Activated naive CD4-positive, alpha-beta T cell treated with anti-CD3 and anti-CD28 coated beads, Interleukin-2, amount 10 ng/mL, durations not matched to agents 7 days and 5 days (primary cell): ENCODE data around the gene CPXM2.

Experiments
- CTCF ChIA-PET: fragments of 350-600 bp; sonication (Branson Sonifier 250); formaldehyde crosslinking; loops from one replicate; lab custom pipeline; 2021; ENCODE audit warnings: antibody characterized with exemption; lab: Charles Lee
- DNase-seq: peaks from one replicate; pipeline ENCODE4 v3.0.0-alpha.2; 2020
- H3K27ac Mint-ChIP-seq: one replicate; pipeline ENCODE4 v1.8.0; 2021; ENCODE audit warnings: mild to moderate bottlenecking, moderate library complexity, mixed read lengths
- H3K27me3 Mint-ChIP-seq: one replicate; pipeline ENCODE4 v1.8.0; 2021; ENCODE audit warnings: mild to moderate bottlenecking, mixed read lengths
- H3K36me3 Mint-ChIP-seq: one replicate; pipeline ENCODE4 v1.8.0; 2021; ENCODE audit warnings: mixed read lengths
- H3K4me1 Mint-ChIP-seq: one replicate; pipeline ENCODE4 v1.8.0; 2021; ENCODE audit warnings: mixed read lengths
- H3K4me3 Mint-ChIP-seq: one replicate; pipeline ENCODE4 v1.8.0; 2021; ENCODE audit warnings: mild to moderate bottlenecking, moderate library complexity, mixed read lengths
- H3K9me3 Mint-ChIP-seq: one replicate; pipeline ENCODE4 v1.8.0; 2021; ENCODE audit warnings: mixed read lengths

The CPXM2 gene

DNA sequence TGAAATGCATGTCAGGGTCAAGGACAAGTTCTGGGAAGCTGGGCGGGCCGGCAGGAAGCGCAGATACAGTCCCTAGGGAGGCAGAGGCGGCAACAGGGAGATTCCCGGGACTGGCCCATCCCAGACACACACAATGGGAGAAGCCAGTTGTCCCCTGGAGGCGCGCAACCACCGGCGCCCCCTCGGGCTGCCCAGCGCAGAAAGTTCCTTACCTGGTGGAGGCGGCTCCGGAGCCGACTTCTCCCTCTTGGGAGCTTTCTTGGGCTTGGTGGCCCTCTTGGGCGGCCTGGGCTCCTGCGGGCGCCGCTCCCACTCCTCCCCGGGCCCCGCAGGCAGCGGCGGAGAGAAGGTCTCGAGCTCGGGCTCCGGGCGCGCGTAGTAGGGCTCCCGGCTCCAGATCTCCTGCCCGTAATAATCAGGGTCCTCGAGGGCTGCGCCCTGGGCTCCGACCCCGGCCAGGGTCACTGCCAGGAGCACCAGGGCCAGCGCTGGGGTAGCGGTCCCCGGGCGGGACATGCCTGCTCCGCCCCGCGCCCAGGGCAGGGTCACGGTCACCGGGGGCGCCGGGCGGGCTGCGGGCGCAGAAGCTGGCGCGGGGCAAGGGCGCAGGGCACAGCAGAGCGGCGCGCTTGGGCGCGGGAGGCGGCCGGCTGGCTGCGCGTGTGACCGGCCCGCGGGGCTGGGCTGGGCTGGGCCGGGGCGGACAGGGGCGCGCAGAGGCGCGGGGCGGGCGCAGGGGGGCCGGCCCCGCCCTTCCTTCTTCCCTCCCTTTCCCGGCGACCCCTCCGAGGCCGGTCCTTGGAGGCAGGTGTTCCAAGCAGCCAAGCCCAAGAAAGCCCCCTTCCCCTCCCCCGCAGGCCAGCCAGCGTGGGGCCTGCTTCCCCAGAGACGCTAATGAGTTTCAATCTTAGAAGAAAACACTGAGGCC, at the start of gene CPXM2:
TSS of gene CPXM2 (minus strand) at position 664 of the 928 bp plus-strand sequence. CDS start at position 516, 148 bp downstream.
- DNase-seq = no peak
- H3K27me3 Mint-ChIP-seq = peaks cover 30% of the 10 kb centered on the region
- H3K4me3 Mint-ChIP-seq = no peak within 1 kb of the TSS
- H3K9me3 Mint-ChIP-seq = no peaks in the 10 kb centered on the region
- no peak within 1 kb of the TSS for H3K27ac Mint-ChIP-seq
- CTCF ChIA-PET = no interaction called here
- H3K36me3 Mint-ChIP-seq = no peaks in the 10 kb centered on the region
- H3K4me1 Mint-ChIP-seq = no peaks in the 10 kb centered on the region

DNA sequence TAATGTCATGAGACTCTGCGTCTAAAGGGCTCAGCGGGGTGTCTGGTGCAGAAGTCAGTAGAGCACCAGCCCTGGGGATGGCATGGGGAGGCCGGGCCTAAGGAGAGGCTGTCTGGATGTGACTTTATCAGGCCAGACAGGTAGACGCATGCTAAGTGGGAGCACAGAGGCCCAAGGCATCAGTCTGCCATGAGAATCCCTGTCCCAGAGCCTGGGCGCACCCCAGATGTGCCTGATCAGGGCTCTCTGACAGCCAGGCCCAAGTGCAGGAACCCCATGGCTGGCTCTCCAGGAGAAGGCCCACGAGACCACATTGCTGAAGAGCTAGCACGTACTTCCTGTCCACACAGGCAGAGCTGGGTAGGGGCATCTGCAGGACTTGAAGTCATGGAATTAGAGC, 48.0 kb upstream of the CPXM2 start:
- peaks cover 5% of the 10 kb centered on the region for H3K9me3 Mint-ChIP-seq
- H3K4me3 Mint-ChIP-seq = no peak overlapping the region
- no peak overlapping the region for H3K27ac Mint-ChIP-seq
- H3K36me3 Mint-ChIP-seq = no peaks in the 10 kb centered on the region
- no peak for DNase-seq
- no peaks in the 10 kb centered on the region for H3K27me3 Mint-ChIP-seq
- CTCF ChIA-PET = no interaction called here
- H3K4me1 Mint-ChIP-seq = peaks cover 4% of the 10 kb centered on the region

DNA sequence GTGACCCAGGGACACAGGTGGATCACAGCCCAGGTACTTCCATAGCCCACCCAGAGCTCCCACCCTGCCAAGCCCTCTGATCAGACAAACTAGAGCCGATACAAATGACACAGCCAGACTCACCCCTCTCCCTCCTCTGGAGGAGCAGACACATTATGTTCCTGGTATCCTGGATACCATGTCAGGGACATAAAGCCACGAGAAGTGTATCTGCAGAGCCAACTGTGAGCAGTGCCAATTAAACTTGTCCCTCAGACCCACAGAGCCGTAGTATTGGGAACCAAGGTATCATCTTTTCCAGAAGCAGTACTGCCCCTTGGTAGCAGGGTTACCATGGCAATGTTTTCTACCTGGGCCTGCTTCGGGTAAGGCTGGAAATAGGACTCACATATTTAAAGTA, 47.3 kb upstream of the CPXM2 start:
- Mint-ChIP-seq H3K27ac (no peak overlapping the region), H3K4me1 (peaks cover 4% of the 10 kb centered on the region), H3K36me3 (no peaks in the 10 kb centered on the region), H3K4me3 (no peak overlapping the region), H3K9me3 (peaks cover 7% of the 10 kb centered on the region), H3K27me3 (no peaks in the 10 kb centered on the region)
- CTCF ChIA-PET = no interaction called here
- no peak for DNase-seq

DNA sequence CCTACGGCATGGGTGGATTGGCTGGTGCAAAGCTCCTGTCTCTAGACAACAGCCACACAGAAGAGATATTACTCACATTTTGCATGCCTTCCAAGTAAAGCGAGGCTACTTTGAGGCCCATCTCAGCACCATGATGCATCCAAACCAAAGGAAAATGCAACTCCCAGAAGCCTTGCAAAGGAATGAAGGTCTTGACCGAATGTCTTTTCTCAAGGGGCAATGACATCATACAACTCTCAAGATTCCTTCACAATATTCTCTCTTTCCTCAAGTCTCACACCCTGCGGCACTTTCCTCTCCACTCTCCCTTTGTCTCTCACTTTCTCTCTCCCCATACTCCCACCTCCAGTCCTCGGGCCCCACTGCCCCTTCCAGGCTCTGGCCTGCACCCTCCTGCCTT, 44.8 kb upstream of the CPXM2 start:
- H3K4me3 Mint-ChIP-seq = no peak overlapping the region
- H3K9me3 Mint-ChIP-seq = peaks cover 12% of the 10 kb centered on the region
- no peaks in the 10 kb centered on the region for H3K27me3 Mint-ChIP-seq
- no peak for DNase-seq
- H3K27ac Mint-ChIP-seq = no peak overlapping the region
- H3K4me1 Mint-ChIP-seq = peaks cover 4% of the 10 kb centered on the region
- CTCF ChIA-PET = no interaction called here
- H3K36me3 Mint-ChIP-seq = no peaks in the 10 kb centered on the region

DNA sequence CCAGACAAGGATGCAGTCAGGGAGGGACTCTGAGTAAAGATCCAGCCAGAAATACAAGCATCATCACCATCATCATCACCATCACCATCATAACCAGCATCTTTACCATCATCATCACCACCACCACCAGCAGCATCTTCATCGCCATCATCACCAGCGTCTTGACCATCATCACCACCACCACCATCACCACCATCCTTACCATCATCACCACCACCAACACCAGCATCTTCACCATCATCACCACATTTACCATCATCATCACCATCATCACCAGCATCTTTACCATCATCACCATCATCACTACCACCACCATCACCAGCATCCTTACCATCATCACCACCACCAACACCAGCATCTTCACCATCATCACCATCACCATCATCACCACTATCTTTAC, 44.1 kb upstream of the CPXM2 start:
- Mint-ChIP-seq H3K4me3 (no peak overlapping the region), H3K4me1 (peaks cover 4% of the 10 kb centered on the region), H3K36me3 (no peaks in the 10 kb centered on the region), H3K27ac (no peak overlapping the region), H3K9me3 (peaks cover 19% of the 10 kb centered on the region), H3K27me3 (no peaks in the 10 kb centered on the region)
- no peak for DNase-seq
- CTCF ChIA-PET = no interaction called here

DNA sequence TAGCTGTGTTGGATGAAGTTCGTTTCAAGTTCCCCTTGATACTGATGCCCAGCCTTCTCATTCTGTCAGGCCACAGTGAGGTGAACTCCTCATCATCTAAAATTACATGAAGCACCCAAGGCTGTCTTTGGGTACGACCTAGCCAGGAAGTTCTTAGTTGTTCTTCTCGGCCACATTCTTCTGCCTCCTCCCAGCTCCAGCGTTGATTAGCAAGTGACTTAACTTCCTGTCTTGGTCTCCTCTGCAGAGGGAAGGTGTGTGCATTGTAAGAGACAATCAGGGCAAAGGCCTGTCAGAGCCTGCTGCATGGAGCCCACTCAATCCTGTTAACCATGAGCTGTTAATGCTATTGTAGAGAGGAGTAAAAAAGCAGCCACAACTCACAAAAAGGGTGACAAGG, 43.2 kb upstream of the CPXM2 start:
- H3K36me3 Mint-ChIP-seq = no peaks in the 10 kb centered on the region
- H3K27me3 Mint-ChIP-seq = no peaks in the 10 kb centered on the region
- DNase-seq = no peak
- CTCF ChIA-PET = interaction anchor here (0.6 kb wide), 1 partner anchor 11 kb away, joined by 3 read pairs; no protein-coding TSS in a partner anchor
- peaks cover 4% of the 10 kb centered on the region for H3K4me1 Mint-ChIP-seq
- peaks cover 21% of the 10 kb centered on the region for H3K9me3 Mint-ChIP-seq
- no peak overlapping the region for H3K4me3 Mint-ChIP-seq
- H3K27ac Mint-ChIP-seq = peak overlapping the region; percentile 19

DNA sequence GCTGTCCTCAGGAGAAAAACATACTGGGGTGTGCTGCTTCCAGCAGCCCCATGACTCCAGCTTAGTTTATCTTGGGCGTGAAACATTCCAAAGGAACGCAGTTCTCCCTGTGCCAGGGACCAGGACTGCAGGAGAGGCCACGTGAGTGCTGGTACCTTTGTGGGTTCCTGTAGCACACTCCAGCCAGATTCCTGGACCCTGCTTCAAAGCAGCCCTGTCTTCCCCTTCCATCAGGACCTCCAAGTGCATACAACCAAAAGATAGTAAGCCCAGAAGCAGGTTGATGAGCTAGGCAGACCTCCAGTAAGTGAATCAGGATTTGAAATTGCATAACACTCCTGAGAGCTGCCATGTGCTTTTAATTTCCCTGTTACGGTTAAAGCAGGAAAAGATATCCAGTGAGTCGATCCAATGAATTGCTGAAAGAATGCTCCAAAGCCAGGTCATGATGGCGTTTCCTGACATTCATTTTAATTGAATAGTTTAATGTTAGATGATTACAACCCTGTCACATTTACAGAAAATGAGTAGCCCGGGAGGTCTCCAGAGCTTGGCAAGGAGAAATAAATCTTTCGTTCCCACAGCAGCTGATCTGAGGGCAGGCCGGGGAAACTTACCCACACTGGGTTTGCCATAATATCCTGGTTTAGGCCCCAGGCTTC, 38.9 kb upstream of the CPXM2 start:
- H3K36me3 Mint-ChIP-seq = no peaks in the 10 kb centered on the region
- no peak overlapping the region for H3K27ac Mint-ChIP-seq
- CTCF ChIA-PET = no interaction called here
- H3K4me1 Mint-ChIP-seq = peaks cover 10% of the 10 kb centered on the region
- H3K9me3 Mint-ChIP-seq = peaks cover 23% of the 10 kb centered on the region
- H3K27me3 Mint-ChIP-seq = peaks cover 5% of the 10 kb centered on the region
- no peak for DNase-seq
- no peak overlapping the region for H3K4me3 Mint-ChIP-seq

DNA sequence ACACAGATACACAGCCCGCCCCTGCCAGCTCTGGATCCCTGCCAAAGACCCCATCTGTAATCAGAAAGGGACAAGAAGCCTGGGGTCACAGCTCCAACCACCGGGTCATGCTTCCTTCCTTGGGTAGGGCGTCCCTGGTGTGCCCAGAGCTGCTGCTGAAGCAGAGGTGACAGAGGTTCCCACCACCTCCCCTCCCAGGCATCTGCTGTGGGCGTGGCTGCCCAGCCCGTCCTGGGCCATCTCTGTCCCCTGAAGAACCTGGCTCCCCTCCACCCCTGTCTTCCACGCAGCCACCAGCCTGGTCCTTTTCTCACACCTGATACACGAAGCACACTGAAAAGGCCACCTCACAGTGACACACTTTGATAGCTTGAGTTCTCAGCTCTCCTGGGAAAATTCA, 38.2 kb upstream of the CPXM2 start:
- peaks cover 5% of the 10 kb centered on the region for H3K27me3 Mint-ChIP-seq
- H3K4me1 Mint-ChIP-seq = peaks cover 8% of the 10 kb centered on the region
- DNase-seq = no peak
- no peaks in the 10 kb centered on the region for H3K36me3 Mint-ChIP-seq
- CTCF ChIA-PET = no interaction called here
- no peak overlapping the region for H3K27ac Mint-ChIP-seq
- no peak overlapping the region for H3K4me3 Mint-ChIP-seq
- H3K9me3 Mint-ChIP-seq = peaks cover 22% of the 10 kb centered on the region

DNA sequence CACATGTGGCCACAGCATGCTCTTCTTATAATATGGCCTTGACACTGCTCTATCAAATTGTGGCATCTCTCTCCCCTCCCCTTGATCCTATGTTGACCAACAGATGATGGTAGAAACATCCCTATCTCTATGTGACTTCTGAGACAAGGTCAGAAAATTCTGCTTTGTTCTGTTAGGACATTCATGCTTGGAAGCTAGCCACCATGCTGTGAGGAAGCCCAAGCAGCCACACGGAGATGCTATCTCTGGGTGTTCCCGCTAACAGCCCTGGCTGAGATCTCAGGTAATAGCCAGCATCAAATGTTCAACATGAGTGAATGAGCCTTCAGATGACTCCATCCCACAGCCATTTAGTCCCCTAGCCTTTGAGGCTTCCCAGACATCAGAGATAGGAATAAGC, 36.8 kb upstream of the CPXM2 start:
- peaks cover 18% of the 10 kb centered on the region for H3K9me3 Mint-ChIP-seq
- peaks cover 6% of the 10 kb centered on the region for H3K4me1 Mint-ChIP-seq
- no peak overlapping the region for H3K27ac Mint-ChIP-seq
- no peaks in the 10 kb centered on the region for H3K36me3 Mint-ChIP-seq
- H3K4me3 Mint-ChIP-seq = no peak overlapping the region
- no peak for DNase-seq
- peaks cover 5% of the 10 kb centered on the region for H3K27me3 Mint-ChIP-seq
- CTCF ChIA-PET = no interaction called here

DNA sequence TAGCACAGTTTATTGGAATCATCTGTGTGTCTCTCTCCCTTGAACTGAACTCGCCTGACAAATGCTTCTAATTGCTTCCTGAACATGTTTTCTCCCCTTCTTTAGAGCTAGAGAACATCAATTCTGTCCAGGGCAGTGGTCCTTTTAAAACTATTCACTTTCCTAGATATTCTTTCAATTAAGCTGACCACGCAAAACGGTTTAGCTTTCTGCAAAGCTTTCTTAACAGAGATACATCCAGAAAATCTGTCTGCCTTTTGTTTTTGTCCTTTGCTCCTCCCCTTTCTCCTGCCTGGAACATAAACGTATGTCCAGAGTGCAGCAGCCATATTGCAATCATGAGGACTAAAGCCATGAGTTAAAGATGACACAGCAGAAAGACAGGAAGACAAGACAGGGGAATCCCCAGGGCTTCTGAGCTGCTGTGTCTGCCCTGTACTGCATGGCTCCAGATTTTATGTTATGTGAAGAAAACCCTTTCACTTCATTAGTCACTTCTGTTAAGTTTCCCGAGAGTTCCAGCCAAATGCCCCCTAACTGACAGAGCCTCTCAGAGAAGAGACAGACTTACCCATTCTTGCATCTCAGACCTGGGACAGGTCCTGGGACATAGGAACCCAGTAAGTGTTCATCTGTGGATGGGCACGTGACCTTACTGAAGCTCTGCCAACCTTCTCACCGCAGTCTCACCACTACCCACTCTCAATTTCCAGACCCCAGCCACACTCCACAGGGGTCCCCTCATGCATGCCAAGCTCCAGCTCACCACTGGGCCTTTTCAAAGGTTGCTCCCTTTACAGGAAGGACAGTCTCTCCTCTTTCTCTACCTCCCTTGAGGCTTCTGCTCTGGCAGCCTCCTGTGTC, 35.0 kb upstream of the CPXM2 start:
- Mint-ChIP-seq H3K36me3 (no peaks in the 10 kb centered on the region), H3K9me3 (peaks cover 13% of the 10 kb centered on the region), H3K27ac (no peak overlapping the region), H3K4me1 (peaks cover 6% of the 10 kb centered on the region), H3K27me3 (peaks cover 9% of the 10 kb centered on the region), H3K4me3 (no peak overlapping the region)
- no peak for DNase-seq
- CTCF ChIA-PET = no interaction called here

DNA sequence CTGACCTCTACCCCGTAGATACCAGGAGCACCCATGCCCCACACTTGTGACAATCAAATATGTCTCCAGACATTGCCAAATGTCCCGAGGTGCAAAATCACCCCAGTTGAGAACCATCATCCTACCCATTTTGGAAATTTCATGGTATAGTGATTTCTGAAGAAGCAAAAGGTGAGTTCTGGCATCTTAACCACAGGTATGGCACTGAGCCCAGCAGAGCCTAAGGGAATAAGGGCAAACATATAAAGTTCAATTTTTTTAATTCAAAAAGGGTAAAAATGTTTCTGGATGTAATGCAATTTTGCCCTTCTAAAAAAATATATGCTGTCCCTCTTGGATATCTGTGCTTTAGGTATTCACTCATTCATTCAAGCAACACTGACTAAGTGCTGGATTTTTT, 30.5 kb upstream of the CPXM2 start:
- peaks cover 4% of the 10 kb centered on the region for H3K27me3 Mint-ChIP-seq
- H3K4me3 Mint-ChIP-seq = no peak overlapping the region
- no peak overlapping the region for H3K27ac Mint-ChIP-seq
- peaks cover 5% of the 10 kb centered on the region for H3K9me3 Mint-ChIP-seq
- CTCF ChIA-PET = no interaction called here
- no peak for DNase-seq
- H3K4me1 Mint-ChIP-seq = peaks cover 6% of the 10 kb centered on the region
- H3K36me3 Mint-ChIP-seq = no peaks in the 10 kb centered on the region

DNA sequence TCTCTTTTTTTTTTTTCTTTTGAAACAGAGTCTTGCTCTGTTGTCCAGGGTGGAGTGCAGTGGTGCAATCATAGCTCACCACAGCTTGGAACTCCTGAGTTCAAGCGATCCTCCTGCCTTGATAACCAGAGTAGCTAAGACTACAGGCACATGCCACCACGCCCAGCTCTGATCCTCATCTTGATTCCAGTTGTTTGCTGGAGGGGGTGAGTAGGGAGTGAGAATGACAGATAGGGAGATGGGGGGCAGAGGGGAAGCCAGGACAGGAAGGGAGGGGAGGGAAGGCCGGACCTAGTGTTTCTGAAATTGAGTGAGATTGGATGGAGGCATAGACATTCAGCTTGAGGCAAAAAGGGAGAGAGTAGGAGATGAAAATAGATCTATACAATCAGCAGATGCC, 25.2 kb upstream of the CPXM2 start:
- Mint-ChIP-seq H3K9me3 (peaks cover 5% of the 10 kb centered on the region), H3K27ac (no peak overlapping the region), H3K4me3 (no peak overlapping the region), H3K27me3 (peaks cover 10% of the 10 kb centered on the region), H3K4me1 (peaks cover 12% of the 10 kb centered on the region), H3K36me3 (no peaks in the 10 kb centered on the region)
- CTCF ChIA-PET = no interaction called here
- no peak for DNase-seq

DNA sequence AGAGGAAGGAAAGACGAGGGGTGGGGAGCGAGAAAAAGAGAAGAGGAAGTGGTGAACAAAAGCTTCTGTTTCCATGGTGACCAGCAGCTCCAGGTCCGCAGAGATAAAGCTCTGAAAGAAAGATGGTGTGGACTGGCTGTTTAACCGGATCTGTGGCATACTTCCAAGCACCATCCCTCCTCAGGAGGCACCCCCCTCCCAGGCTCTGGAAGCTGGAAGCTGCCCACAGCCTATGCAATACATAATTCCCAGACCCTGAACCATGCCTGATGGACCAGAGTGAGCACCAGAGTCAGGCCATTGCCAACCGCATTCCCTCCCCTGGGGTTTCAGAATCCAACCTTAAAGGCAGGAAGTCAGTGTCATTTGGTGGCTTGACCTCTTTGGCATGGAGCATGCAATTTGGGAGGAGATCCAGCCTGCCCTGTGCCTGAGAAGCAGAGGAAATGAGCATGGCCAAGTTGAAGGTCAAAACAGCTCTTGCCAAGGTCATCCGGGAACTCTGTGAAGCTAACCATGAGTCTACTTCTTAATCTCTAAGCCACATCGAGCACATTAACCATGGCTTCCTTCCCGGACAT, 22.2 kb upstream of the CPXM2 start:
- CTCF ChIA-PET = no interaction called here
- Mint-ChIP-seq H3K4me1 (peaks cover 12% of the 10 kb centered on the region), H3K4me3 (no peak overlapping the region), H3K27me3 (peaks cover 21% of the 10 kb centered on the region), H3K27ac (no peak overlapping the region), H3K9me3 (peaks cover 2% of the 10 kb centered on the region), H3K36me3 (no peaks in the 10 kb centered on the region)
- DNase-seq = no peak

DNA sequence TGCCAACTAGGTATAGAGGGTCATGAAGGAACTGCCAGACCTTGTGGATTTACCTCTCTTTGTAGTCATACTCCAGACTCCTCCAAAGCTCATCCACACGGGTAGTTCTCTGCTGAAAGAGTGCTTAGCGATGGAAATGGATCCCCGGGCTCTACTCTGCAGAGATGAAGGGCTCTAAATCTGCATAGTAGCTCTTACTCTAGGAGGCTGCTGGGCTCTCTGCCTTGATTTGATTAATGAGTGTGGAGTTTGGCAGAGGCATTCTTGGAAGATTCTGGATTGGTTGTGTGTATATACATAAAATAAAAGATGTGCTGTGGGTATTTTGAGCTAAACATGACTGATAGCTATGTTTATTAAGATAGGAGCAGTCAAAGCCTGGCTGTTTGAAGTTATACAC, 21.3 kb upstream of the CPXM2 start:
- H3K27ac Mint-ChIP-seq = no peak overlapping the region
- no peak for DNase-seq
- peaks cover 12% of the 10 kb centered on the region for H3K4me1 Mint-ChIP-seq
- H3K4me3 Mint-ChIP-seq = no peak overlapping the region
- CTCF ChIA-PET = no interaction called here
- H3K36me3 Mint-ChIP-seq = no peaks in the 10 kb centered on the region
- peaks cover 28% of the 10 kb centered on the region for H3K27me3 Mint-ChIP-seq
- no peaks in the 10 kb centered on the region for H3K9me3 Mint-ChIP-seq
